ENCODE data around the gene HSD11B1L. TPM values are rescaled to one million over a fixed set of nuclear protein-coding genes. Genes with fewer than 3 reads are reported as not detected.

HSD11B1L gene
- total RNA-seq, 1 donor from 2014 or later: 10.3 TPM

DNA sequence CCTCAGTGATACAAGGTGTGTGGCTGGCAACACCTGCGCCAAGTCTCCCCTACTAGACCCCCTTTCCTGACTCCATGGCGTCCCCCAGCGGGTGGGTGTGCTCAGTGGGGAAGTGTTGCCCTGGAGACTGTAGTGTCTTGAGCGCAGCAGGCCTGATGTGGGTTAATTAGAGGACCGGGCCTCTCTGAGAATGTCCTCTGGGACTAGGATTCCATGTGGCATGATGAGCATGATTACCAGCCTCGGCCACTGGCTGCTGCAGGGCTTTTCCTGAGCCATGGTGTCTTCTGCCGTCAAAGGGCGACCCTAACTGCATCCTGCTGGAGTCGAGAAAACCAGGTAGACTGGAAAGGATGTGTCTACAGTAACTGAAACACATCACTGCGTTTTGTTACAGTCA lies 28.6 kb upstream of the HSD11B1L start:
- Histone ChIP-seq H3K9me3 (no peaks in the 10 kb centered on the region), H3K4me3 (no peak overlapping the region), H3K27ac (no peak overlapping the region), H3K4me1 (no peaks in the 10 kb centered on the region), H3K27me3 (no peaks in the 10 kb centered on the region), H3K36me3 (peaks cover 2 to 84% of the 10 kb centered on the region in 2 donors)
- no peak for DNase-seq (ENCODE audit: extremely low spot score in 2 of 2)
- intact Hi-C loops (cut with DNase I): no loop called here
- TF ChIP-seq POLR2AphosphoS5 (IDR thresholded peaks at IDR 0.05; ENCODE audit: insufficient read depth in 1 of 2, low read depth in 1 of 2): no peak
- TF ChIP-seq, protein P1, sequence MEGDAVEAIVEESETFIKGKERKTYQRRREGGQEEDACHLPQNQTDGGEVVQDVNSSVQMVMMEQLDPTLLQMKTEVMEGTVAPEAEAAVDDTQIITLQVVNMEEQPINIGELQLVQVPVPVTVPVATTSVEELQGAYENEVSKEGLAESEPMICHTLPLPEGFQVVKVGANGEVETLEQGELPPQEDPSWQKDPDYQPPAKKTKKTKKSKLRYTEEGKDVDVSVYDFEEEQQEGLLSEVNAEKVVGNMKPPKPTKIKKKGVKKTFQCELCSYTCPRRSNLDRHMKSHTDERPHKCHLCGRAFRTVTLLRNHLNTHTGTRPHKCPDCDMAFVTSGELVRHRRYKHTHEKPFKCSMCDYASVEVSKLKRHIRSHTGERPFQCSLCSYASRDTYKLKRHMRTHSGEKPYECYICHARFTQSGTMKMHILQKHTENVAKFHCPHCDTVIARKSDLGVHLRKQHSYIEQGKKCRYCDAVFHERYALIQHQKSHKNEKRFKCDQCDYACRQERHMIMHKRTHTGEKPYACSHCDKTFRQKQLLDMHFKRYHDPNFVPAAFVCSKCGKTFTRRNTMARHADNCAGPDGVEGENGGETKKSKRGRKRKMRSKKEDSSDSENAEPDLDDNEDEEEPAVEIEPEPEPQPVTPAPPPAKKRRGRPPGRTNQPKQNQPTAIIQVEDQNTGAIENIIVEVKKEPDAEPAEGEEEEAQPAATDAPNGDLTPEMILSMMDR (IDR thresholded peaks at IDR 0.05): no peak
- TF ChIP-seq POLR2A (IDR thresholded peaks at IDR 0.05): no peak

DNA sequence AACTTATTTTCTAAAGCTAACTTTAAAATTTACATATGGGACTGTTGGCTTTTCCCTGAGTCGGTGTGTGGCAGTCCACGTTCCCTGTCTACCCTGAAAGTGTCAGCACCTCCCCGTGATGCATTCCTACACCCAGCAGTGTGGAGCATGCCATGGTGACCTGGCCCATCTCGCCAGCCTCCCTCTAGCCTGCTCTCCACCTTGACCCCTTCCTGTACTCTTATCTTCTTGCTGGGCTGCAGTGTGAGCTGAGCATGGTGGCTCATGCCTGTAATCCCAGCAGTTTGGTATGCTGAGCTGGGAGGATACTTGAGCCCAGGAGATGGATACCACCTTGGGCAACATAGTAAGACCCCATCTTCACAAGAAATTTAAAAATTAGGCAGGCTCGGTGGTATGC lies 25.9 kb upstream of the HSD11B1L start:
- no peaks in the 10 kb centered on the region for H3K9me3 ChIP-seq
- TF ChIP-seq POLR2A (IDR thresholded peaks at IDR 0.05) (no peak), POLR2AphosphoS5 (IDR thresholded peaks at IDR 0.05; ENCODE audit: insufficient read depth in 1 of 2, low read depth in 1 of 2) (no peak)
- TF ChIP-seq, protein P1 (IDR thresholded peaks at IDR 0.05): no peak
- H3K4me3 ChIP-seq: no peak overlapping the region
- DNase-seq (ENCODE audit: extremely low spot score in 2 of 2): no peak
- intact Hi-C loops (cut with DNase I): no loop called here
- H3K27ac ChIP-seq: no peak overlapping the region
- no peaks in the 10 kb centered on the region for H3K27me3 ChIP-seq
- H3K4me1 ChIP-seq: no peaks in the 10 kb centered on the region
- peaks cover 7 to 92% of the 10 kb centered on the region in 2 donors for H3K36me3 ChIP-seq

DNA sequence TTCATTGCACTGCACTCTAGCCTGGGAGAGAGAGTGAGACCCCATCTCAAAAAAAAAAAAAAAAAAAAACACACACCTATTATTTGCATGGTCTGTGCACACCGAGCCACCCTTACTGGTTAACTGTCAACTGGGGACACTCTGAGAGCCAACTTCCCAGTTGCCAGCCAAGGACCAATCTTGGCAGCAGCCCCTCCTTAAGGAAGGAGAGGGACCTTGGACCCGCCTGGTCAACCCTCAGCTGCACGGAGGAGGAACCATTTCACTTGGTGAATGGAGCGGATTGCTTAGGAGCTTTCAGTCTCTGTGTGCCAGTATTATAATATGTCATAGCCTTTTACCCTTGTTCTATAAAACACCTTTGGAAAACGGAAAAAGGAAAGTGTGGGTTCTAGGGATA lies 25.4 kb upstream of the HSD11B1L start:
- intact Hi-C loops (cut with DNase I): no loop called here
- Histone ChIP-seq H3K27me3 (no peaks in the 10 kb centered on the region), H3K36me3 (peaks cover 7 to 92% of the 10 kb centered on the region in 2 donors), H3K4me1 (no peaks in the 10 kb centered on the region), H3K4me3 (no peak overlapping the region), H3K27ac (no peak overlapping the region), H3K9me3 (no peaks in the 10 kb centered on the region)
- DNase-seq (ENCODE audit: extremely low spot score in 2 of 2): no peak
- no peak for TF ChIP-seq POLR2A (IDR thresholded peaks at IDR 0.05)
- TF ChIP-seq, protein P1 (IDR thresholded peaks at IDR 0.05): no peak
- TF ChIP-seq POLR2AphosphoS5 (IDR thresholded peaks at IDR 0.05; ENCODE audit: insufficient read depth in 1 of 2, low read depth in 1 of 2): no peak

DNA sequence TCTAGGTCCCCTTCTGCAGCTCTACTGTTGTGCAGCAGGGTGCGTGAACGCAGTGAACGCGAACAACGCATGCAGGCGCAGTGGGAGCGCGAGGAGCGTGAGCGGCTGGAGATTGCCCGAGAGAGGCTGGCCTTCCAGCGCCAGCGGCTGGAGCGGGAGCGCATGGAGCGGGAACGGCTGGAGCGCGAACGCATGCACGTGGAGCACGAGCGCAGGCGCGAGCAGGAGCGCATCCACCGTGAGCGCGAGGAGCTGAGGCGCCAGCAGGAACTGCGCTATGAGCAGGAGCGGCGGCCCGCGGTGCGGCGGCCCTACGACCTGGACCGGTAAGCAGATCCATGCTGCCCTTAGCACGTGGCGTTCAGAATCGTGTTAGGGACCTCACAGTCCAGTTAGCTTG lies 19.3 kb upstream of the HSD11B1L start:
- Histone ChIP-seq H3K27me3 (no peaks in the 10 kb centered on the region), H3K4me1 (no peaks in the 10 kb centered on the region), H3K4me3 (no peak overlapping the region), H3K27ac (no peak overlapping the region), H3K9me3 (no peaks in the 10 kb centered on the region), H3K36me3 (peaks cover 12 to 94% of the 10 kb centered on the region in 2 donors)
- intact Hi-C loops (cut with DNase I): no loop called here
- no peak for DNase-seq (ENCODE audit: extremely low spot score in 2 of 2)
- TF ChIP-seq, protein P1 (IDR thresholded peaks at IDR 0.05): no peak
- TF ChIP-seq POLR2AphosphoS5 (IDR thresholded peaks at IDR 0.05; ENCODE audit: insufficient read depth in 1 of 2, low read depth in 1 of 2) (no peak), POLR2A (IDR thresholded peaks at IDR 0.05) (no peak)

DNA sequence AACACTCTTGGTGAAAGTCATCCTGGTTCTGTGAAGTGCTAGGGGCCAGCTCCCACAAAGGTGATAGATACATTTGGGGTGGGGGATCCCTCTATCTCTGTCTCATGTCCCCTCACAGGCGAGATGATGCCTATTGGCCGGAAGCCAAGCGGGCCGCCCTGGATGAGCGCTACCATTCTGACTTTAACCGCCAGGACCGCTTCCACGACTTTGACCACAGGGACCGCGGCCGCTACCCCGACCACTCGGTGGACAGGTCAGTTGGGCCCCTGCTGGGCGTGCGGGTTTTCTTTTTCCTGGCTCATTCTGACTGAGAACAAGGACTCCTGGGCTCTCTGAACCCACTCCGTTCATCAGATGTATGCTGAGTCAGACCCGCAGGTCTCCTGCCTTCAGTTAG lies 16.9 kb upstream of the HSD11B1L start:
- H3K4me1 ChIP-seq: no peaks in the 10 kb centered on the region
- H3K36me3 ChIP-seq: peaks cover 5 to 93% of the 10 kb centered on the region in 2 donors
- H3K27ac ChIP-seq: no peak overlapping the region
- no peaks in the 10 kb centered on the region for H3K27me3 ChIP-seq
- no peak overlapping the region for H3K4me3 ChIP-seq
- intact Hi-C loops (cut with DNase I): no loop called here
- TF ChIP-seq POLR2AphosphoS5 (IDR thresholded peaks at IDR 0.05; ENCODE audit: insufficient read depth in 1 of 2, low read depth in 1 of 2) (no peak), POLR2A (IDR thresholded peaks at IDR 0.05) (no peak)
- TF ChIP-seq, protein P1 (IDR thresholded peaks at IDR 0.05): no peak
- DNase-seq (ENCODE audit: extremely low spot score in 2 of 2): no peak
- no peaks in the 10 kb centered on the region for H3K9me3 ChIP-seq

All from vagina (tissue), 2 donors.